Right lung (tissue), 5 donors: ENCODE data around the gene ZSWIM8. TPM values are rescaled to one million over a fixed set of nuclear protein-coding genes. Genes with fewer than 3 reads are reported as not detected.
"Not testable (repeated sequence)": the region's sequence is repeated elsewhere in the genome, so short reads cannot be mapped to it uniquely, and the experiment has no call there.

ENCODE experiments used
- DNase-seq, 2 donors: peaks; one replicate each; pipeline ENCODE4 v3.0.0-alpha.2; 2013
- polyA plus RNA-seq, 5 donors: library from polyadenylated mRNA; unstranded; fragments of 120-200 nt; gene quantifications; one replicate each; pipeline versions ENCODE4 v1.2.1 to v1.2.3, GENCODE V29; 2013; ENCODE audit warnings: inconsistent platforms in 1 of 5, low replicate concordance in 1 of 5; ENCODE audit not compliant: insufficient read length in 5 of 5, insufficient read depth in 1 of 5

Gene ZSWIM8
- polyA plus RNA-seq, 5 donors, result 80.0 to 103 (median 96.9) TPM

GRCh38 chr10:73813333-73813732, 27.9 kb downstream of the ZSWIM8 start:
- DNase-seq, result no peak

- no peak for DNase-seq
Observed at GRCh38 chr10:73814276-73814895, 29.0 kb downstream of the ZSWIM8 start.

GRCh38 chr10:73814896-73815718, 29.7 kb downstream of the ZSWIM8 start:
- DNase-seq, result no peak

- DNase-seq, result no peak
Observed at GRCh38 chr10:73815719-73816030, 30.3 kb downstream of the ZSWIM8 start.

- no peak for DNase-seq
Observed at GRCh38 chr10:73816917-73817729, 31.7 kb downstream of the ZSWIM8 start.

- DNase-seq, result no peak
Observed at GRCh38 chr10:73817826-73818225, 32.4 kb downstream of the ZSWIM8 start.

GRCh38 chr10:73818402-73818801, 33.0 kb downstream of the ZSWIM8 start:
- no peak for DNase-seq

- no peak for DNase-seq
Observed at GRCh38 chr10:73819081-73819480, 33.7 kb downstream of the ZSWIM8 start.

- DNase-seq, result no peak
Observed at GRCh38 chr10:73819513-73820093, 34.2 kb downstream of the ZSWIM8 start.

- no peak for DNase-seq
Observed at GRCh38 chr10:73823391-73823790, 38.0 kb downstream of the ZSWIM8 start.

GRCh38 chr10:73824146-73824725, 38.8 kb downstream of the ZSWIM8 start:
- no peak for DNase-seq

GRCh38 chr10:73827346-73828089, 42.1 kb downstream of the ZSWIM8 start:
- DNase-seq, result no peak

GRCh38 chr10:73828161-73828560, 42.8 kb downstream of the ZSWIM8 start:
- no peak for DNase-seq

GRCh38 chr10:73829090-73829489, 43.7 kb downstream of the ZSWIM8 start:
- DNase-seq, result not testable (repeated sequence)

- DNase-seq, result no peak
Observed at GRCh38 chr10:73836427-73836980, 51.1 kb downstream of the ZSWIM8 start.

- DNase-seq, result no peak
Observed at GRCh38 chr10:73837072-73837471, 51.7 kb downstream of the ZSWIM8 start.

GRCh38 chr10:73838008-73838567, 52.7 kb downstream of the ZSWIM8 start:
- no peak for DNase-seq

- DNase-seq, result no peak
Observed at GRCh38 chr10:73838827-73839226, 53.4 kb downstream of the ZSWIM8 start.

GRCh38 chr10:73839276-73839966, 54.0 kb downstream of the ZSWIM8 start:
- no peak for DNase-seq

- no peak for DNase-seq
Observed at GRCh38 chr10:73840056-73840402, 54.6 kb downstream of the ZSWIM8 start.
